ENCODE results near the gene SDK2.

Gene SDK2

DNA sequence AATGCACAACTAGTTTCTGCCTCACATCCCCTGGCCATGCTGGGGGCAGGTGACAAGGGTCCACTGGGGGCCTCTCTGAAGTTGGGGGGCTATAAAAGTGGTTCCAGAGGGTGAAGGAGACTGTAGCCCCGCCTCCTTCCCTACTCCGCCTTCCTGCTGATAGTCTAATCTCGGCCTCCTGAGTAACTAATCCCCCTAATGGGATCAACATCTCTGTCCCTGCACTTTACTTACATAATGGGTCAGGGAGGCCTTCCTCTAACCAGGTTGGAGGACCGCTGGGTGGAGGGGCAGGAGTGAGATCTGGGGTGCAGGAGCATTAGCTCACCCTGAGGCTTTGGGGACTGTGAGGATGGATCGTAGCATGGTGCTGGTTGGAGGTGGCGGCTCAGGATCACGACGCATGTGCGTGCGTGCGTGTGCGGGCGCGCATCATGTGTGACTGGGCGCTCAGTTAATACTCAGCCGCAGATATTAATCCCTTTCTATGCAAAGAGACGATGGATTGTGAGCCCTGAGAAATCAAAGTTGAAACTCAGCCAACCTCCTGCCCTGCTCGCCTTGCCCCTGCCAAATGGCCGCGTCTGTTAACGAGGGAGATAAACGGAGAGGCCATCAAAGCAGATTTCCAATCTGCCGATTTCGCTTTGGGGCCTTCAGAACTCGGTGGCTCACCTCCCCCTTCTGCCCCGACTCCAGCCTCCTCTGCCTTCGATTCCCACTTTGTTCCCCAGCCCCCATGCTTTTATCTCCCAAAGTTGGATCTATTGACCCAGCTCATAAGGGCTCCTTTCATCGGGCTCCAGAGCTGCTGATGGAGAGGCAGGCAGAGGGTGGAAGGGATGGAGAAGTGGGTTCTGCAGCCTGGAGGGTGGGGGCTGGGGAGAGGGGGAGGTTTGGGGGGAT is 107.3 kb downstream of the SDK2 start:
- DNase-seq (ENCODE audit: low read depth in 1 of 2, low spot score in 1 of 2), result no peak

DNA sequence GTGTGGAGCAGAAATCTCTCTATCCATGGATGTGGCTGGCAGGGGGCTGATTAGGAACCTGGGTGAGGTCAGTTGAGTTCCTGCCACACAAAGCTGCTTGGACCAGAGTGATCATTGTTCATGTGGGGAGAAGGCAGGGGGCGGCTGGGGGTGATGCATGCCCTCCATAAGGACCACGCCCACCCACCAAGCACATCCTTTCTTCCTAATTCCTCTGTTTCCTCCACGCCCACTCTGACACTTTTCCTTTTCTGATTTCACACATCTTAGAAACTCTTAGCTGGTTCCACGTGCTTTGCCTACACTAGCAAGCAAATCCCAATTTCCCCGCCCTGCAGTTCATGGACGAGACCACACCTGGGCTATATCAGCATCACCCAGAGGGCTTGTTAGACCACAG is 108.5 kb downstream of the SDK2 start:
- DNase-seq (ENCODE audit: low read depth in 1 of 2, low spot score in 1 of 2), result no peak

- DNase-seq (ENCODE audit: low read depth in 1 of 2, low spot score in 1 of 2), result no peak
Measured at GRCh38 chr17:73534209-73534909, 109.9 kb downstream of the SDK2 start.

- DNase-seq (ENCODE audit: low read depth in 1 of 2, low spot score in 1 of 2), result no peak
Measured at GRCh38 chr17:73533781-73534180, 110.5 kb downstream of the SDK2 start.

DNA sequence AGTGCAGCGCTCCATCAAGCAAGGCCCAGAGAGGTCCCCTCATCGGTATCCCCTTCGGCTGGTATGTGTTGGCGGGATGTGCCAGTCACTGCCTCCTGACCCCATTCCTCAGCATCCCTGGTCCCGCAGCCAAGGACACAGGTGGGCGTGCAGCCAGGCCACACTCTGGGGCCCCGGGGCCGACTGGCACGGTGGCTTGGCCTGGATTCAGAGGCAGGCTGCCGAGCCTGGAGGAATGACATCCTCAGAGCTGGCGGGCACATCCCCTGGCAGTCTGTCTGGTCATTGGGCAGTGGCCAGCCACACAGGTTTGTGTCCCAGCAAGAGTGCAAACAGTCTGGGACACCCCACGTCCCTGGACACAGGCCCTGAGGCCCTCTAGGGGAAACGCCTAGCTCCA is 111.1 kb downstream of the SDK2 start:
- no peak for DNase-seq (ENCODE audit: low read depth in 1 of 2, low spot score in 1 of 2)

DNA sequence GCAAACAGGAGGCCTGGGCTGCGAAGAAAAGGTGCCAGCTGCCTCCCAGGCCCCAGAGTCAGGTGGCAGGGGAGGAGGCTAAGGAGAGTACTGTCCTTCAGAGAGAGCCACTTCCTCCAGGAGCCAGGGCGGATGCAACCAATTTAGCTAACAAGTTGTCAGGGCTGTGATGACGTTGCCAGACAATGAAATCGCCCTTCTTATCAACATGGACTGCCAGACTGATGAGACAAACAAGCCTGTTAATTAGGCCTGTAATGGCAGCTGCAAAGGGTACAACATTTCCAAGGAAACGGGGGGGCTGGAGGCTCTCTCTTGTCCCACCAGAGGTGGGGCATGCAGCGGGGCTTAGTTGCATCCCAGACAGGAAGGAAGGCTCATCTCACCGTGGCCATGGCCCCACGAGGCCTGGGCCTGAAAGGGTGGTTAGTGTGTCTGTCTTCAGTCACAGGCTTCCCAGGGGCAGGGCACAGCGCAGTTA is 111.8 kb downstream of the SDK2 start:
- no peak for DNase-seq (ENCODE audit: low read depth in 1 of 2, low spot score in 1 of 2)

DNA sequence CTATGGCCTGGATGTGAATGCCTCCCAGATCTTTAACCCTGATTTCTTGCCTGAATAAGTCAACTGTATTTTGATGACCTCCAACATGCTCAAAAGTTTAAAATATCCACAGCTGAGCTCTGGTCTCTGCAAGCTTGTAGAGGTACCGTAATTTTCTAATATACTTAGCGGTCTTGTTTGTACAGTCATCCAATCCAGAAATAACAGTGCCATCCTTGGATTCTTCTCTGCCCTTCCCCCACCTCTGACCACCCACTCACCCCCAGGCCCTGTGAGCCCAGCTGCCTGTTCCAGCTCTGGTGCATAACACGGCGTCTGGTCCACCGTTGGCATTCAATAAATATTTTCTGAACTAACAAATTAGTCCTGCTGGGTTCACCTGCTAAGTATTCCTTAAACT is 113.1 kb downstream of the SDK2 start:
- DNase-seq (ENCODE audit: low read depth in 1 of 2, low spot score in 1 of 2), result no peak

DNA sequence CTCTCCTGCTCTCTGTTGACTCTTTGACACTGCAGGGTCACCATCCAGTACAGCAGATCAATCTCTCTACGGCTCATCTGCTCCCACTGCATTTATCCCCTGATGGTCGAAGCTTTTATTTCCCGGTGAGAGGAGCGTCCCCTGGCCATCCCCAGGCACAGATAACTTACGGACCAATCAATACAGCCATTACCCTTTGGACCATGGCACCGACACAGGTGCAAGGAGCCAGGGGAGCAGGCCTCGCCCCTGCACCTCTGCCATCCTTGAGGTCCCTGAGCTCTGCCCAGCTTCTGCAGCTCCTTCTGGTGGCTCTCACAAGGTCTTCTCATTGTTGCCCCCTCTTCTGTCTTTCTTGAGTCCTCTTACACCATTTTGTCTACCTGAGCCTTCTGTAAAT is 115.6 kb downstream of the SDK2 start:
- DNase-seq (ENCODE audit: low read depth in 1 of 2, low spot score in 1 of 2), result no peak

GRCh38 chr17:73526952-73527351 is 117.3 kb downstream of the SDK2 start:
- no peak for DNase-seq (ENCODE audit: low read depth in 1 of 2, low spot score in 1 of 2)

DNA sequence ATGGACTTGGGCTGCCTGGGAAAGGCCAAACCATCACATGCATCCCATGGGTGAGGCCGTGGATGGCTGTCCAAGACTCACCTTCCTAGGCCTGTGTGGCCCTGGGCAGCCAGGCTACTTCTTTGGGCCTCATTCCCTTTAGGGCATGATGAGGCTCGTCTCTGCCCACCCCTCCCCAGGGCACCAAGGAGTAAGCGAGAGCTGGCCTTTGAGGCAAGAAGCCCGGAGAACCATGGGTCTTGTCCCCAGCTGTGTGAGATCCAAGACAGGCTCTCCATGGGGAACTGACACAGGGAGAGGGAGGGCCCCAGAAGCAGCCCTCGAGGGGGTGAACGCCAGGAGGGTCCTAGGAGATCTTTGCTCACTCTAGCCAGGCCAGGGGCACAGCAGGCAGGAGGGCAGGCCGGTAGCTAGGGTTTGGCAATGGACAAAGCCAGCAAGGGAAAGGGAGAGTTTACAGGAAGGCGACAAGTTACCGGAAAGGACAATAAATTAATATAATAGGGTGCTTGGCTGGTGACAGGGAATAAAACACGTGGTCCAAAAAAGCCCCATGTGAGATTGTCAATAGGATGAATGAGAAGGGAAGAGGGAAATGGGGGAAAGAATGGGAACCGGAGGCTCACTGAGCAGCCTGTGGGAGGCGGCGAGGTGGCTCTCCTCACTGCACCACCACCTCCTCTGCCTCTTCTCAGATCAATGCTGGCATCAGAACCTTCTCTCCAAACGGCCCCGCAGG is 119.1 kb downstream of the SDK2 start:
- DNase-seq (ENCODE audit: low read depth in 1 of 2, low spot score in 1 of 2), result no peak

DNA sequence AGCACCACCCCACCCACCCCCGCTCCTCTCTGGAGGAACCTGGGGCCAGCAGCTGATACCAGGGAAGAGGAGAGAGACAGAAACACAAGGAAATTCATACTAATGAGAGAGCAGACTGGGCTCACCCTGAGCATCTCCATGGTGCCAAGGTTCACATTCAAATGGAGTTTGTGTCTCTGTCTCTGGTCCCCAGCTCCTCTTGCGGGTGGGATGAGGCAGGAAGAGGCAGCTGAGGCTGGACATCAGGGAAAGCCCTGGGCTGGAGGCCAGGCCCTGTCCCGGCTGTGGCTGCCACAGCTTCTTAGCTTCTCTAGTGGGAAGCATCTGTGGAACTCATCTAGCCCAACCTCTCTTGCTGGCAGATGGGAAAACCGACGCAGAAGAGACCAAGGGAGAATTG is 121.5 kb downstream of the SDK2 start:
- DNase-seq (ENCODE audit: low read depth in 1 of 2, low spot score in 1 of 2), result no peak

DNA sequence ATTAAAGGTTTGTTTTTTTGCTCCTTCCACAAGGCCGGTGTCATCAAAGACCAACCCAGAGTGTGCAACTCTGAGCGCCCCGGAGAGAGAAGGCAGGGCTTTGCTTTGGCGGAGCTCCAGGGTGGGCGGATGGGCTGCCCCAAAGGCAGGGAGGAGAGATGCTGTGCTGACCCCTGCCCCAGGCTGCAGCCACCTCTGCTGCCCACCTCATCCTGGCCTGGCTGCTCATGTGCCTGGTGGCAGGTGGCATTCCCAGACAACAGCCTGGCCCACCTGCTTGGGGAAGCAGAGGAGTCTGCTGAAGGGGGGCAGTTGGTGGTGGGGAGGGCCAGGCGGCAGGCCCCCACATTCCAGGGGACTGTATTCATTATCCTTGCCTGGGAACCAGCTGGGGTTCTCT is 122.1 kb downstream of the SDK2 start:
- DNase-seq (ENCODE audit: low read depth in 1 of 2, low spot score in 1 of 2), result no peak

GRCh38 chr17:73521376-73521775 is 122.9 kb downstream of the SDK2 start:
- no peak for DNase-seq (ENCODE audit: low read depth in 1 of 2, low spot score in 1 of 2)

DNA sequence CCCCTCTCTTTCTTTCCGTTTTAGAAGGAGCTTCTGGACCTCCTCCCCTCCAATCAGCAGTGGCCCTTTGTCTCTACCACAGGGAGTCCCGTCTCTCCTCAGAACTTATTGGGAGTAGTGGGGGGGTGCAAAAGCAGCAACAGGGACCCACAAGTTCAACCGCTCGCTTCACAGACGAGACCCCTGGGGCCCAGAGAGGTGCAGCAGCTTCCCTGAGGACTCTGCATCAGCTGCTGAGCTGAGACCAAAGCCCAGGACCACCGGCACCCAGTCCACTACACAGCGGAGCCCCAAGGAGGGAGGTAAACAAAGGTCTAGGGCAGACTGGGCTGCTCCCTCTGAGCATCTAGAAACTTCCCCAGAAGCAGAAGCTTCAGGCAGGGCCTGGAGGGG is 123.9 kb downstream of the SDK2 start:
- no peak for DNase-seq (ENCODE audit: low read depth in 1 of 2, low spot score in 1 of 2)

GRCh38 chr17:73519714-73520368 is 124.4 kb downstream of the SDK2 start:
- no peak for DNase-seq (ENCODE audit: low read depth in 1 of 2, low spot score in 1 of 2)

- DNase-seq (ENCODE audit: low read depth in 1 of 2, low spot score in 1 of 2), result no peak
Measured at GRCh38 chr17:73519011-73519410, 125.2 kb downstream of the SDK2 start.

GRCh38 chr17:73516431-73516830 is 127.8 kb downstream of the SDK2 start:
- DNase-seq (ENCODE audit: low read depth in 1 of 2, low spot score in 1 of 2), result no peak

- no peak for DNase-seq (ENCODE audit: low read depth in 1 of 2, low spot score in 1 of 2)
Measured at GRCh38 chr17:73514146-73514863, 129.9 kb downstream of the SDK2 start.

DNA sequence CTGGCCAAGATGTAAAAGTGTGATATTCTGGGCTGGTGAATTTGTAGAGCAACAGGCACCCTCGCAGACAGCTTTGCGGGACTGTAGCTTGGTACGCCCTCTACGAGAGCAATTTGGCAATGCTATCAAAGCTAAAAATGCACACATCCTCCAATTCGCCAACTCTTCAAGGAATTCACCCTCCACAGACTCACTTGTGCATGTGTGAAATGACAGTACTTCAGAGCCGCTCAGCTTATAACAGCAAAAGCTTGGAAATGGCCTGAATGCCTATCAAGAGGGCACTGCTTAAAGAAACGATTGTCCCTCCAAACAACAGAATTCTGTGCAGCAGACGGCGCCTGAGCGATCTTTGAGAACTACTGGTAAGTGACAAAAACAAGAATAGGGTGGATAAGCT is 130.8 kb downstream of the SDK2 start:
- no peak for DNase-seq (ENCODE audit: low read depth in 1 of 2, low spot score in 1 of 2)

GRCh38 chr17:73511719-73512115 is 132.5 kb downstream of the SDK2 start:
- DNase-seq (ENCODE audit: low read depth in 1 of 2, low spot score in 1 of 2), result no peak

Measured in stimulated activated CD4-positive, alpha-beta T cell treated with anti-CD3 and anti-CD28 coated beads, Interleukin-15, amount 100 ng/mL, for 1 hour (primary cell).